Measurements from ENCODE around the gene THOC7.

THOC7 gene

DNA sequence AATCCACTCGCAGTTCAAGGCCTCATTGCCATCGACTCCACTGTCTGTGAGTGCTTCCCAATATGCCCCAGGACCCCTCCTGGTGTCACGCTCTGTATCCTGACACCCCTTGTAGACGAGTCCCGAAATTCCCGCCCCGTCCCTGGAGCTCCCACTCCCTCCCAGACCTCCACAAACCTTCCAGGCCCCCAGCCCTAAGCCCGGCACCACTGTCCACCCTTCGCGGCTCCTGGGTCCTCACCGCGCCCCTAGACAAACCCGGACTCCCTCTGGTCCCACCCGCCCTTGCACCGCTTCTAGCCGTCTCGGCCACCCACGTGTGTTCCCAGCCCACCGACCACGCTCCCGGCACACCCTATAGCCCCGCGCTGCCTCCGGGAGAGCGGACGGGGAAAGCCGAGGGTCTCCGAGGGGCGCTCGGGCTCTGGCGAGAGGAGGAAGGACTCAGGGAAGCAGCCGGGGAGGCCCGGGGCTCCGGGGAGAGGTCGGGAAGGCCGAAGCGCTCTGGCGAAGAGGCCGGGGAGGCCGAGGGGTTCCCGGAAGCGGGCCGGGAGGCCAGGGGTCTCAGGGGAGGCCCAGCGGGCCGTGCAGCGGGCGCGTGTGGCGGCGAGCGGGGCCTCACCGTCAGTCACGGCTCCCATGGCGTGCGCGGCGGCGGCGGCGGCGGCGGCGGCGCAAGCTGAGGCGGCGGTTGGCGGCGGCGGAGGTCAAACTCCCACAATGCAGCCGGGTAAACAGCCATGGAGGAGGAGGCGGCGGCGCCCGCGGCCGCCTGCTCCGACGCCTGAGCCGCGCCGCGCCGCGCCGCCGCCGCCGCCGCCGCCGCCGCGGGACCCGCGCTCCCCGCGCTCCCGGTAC is at the start of gene THOC7, which contains the start of gene ATXN7:
THOC7 (minus strand) TSS at position 656 of the 858 bp plus-strand sequence; CDS start at position 641, 15 bp downstream.
ATXN7 (plus strand) TSS at position 718 of the 858 bp plus-strand sequence. CDS start 48,732 bp downstream, outside the sequence.
- DNase-seq (ENCODE audit: low read depth in 2 of 3, low spot score in 1 of 3) = peak; percentile 38 to 59 (median 42)

DNA sequence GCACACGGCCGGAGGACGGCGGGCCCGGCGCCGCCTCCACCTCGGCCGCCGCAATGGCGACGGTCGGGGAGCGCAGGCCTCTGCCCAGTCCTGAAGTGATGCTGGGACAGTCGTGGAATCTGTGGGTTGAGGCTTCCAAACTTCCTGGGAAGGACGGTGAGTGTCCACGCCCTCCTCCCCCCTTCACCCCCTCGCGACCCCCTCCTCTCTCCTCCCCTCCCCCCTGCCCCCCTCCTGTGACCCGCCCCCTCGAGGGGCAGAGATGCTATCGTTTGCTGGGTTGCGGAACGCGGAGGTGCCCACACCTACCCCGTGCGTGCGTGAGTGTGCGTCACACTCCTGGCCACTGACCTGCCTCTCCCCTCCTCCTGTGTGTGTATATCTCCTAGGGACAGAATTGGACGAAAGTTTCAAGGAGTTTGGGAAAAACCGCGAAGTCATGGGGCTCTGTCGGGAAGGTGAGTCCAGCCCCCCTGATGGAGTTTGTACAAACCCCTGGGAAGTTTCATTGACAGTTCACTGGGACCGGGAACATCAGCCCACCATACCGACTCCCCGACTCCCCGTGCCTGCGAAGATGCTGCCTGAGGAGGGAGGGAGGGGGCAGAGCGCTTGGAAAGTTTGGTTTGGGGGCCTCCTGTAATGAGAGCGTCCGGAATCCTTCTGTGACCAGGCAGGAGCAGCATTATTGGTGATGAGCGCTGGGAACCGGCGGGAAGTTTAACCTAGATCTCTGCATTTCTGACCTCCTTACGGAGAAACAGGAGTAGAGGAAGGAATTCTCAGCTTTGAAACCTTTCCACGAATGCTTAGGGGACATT is 49.4 kb upstream of the THOC7 start:
- DNase-seq (ENCODE audit: low read depth in 2 of 3, low spot score in 1 of 3) = peak; percentile 17 to 41 (median 18)

DNA sequence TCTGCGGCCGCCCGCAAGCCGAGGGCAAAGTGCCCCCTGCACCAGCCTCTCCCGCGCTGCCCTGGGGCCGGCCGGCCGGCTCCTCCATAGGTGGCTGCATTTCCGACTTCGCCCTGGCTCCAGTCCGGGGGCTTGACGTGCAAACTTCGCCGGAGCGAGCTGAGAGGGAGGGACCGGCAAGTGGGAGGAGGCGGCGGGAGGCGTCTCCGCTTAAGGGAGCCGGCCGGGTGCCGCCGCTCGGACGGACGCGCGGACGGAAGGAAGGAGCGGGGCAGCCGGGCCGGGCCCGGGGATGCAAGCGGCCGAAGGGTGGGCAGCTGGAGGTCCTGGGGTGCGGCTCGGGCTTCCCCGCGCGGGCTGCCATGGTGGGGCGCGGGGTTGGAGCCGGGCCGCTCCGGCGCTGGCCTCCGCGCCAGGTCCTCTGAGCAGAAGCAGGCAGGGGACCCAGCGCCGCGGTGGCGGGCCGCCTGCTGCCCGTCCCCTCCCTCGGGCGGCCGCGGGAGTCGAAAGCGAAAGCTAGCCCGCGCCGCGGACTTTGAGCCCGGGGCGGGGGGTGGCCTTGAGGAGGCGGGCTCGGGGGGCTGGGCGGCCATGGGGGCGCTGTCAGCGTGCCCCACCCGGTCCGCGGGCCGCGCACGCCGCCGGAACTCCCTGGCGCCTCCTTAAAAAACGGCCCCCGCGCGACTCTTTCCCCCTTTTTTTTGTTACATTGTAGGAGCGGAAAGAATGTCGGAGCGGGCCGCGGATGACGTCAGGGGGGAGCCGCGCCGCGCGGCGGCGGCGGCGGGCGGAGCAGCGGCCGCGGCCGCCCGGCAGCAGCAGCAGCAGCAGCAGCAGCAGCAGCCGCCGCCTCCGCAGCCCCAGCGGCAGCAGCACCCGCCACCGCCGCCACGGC is 48.5 kb upstream of the THOC7 start, which contains the start of gene SCAANT1:
SCAANT1 (minus strand) TSS at position 511 of the 895 bp plus-strand sequence.
- DNase-seq (ENCODE audit: low read depth in 2 of 3, low spot score in 1 of 3) = peak; percentile 54 to 72 (median 56)

DNA sequence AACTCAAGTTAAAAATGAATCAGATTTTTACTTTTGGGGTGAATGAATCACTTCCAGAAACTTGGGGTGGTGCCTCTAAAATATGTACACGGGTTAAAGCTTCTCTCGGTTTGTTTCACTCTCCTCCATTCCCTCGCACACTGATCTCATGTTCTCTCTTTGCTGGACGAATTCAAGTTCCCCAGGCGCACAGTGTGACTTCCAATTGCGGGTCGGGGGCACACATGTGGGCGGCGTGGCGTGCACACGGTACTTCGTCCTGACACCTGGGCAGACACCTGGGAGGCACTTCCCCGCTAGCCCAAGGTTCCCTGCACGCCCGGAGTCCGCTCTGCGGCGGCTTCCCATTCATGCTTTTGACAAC is 47.9 kb upstream of the THOC7 start:
- DNase-seq (ENCODE audit: low read depth in 2 of 3, low spot score in 1 of 3) = peak in 2 of 3 donors; percentile 12 to 22

DNA sequence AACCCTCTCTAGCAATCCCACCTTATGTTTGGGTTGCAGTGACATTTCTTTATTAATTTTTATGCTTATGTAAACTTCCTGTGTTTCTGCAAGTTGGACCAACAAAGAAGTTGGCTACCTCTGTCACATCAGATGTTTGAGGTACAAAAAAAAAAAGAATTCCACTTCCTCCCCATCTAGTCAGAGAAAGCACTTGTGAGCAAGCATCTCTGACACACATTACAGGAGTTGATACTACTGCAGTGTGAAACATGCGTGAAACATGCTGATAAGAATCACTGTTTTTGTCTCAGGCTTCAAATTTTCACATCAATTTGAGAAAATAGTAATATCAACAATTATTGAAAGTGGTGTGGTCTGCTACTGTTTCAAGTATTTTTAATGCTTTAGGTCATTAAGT is 47.3 kb upstream of the THOC7 start:
- DNase-seq (ENCODE audit: low read depth in 2 of 3, low spot score in 1 of 3) = no peak

DNA sequence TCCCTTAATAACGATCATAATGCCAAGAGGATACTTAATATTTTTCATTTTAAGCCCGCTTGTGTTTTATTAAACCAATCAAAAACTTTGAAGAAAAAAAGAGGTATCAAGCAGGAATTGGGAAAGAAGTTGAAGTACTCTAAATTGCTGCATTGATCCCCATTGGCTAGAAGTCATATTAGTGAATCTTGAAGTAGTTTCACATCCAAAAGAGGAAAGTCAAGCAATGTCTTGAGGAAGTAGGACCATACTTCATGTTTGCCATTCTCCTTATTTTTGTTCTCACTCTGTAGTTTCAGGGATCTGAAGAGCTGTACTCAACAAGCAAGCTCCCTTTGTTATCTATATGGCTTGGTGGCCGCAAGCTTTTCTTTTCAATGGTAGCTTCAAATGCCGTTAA is 46.4 kb upstream of the THOC7 start:
- no peak for DNase-seq (ENCODE audit: low read depth in 2 of 3, low spot score in 1 of 3)

DNA sequence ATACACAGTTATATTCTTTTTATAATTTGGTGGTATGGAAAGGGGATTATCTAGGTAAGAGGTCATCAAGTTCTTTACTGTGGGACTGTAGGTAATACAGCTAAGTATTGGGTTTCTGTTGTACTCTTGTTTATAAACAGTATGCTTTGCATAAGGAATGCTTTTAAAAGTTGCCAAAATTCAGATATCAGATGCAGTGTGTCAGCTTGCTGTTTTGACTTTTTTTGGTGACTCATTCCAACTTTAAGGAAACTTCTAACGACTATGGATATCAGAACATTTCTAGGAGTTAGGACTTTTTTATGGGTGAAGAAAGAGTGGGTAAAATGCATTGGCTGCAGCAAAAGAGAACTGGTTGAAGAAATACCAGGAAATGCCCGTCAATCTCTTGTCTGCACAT is 45.8 kb upstream of the THOC7 start:
- no peak for DNase-seq (ENCODE audit: low read depth in 2 of 3, low spot score in 1 of 3)

DNA sequence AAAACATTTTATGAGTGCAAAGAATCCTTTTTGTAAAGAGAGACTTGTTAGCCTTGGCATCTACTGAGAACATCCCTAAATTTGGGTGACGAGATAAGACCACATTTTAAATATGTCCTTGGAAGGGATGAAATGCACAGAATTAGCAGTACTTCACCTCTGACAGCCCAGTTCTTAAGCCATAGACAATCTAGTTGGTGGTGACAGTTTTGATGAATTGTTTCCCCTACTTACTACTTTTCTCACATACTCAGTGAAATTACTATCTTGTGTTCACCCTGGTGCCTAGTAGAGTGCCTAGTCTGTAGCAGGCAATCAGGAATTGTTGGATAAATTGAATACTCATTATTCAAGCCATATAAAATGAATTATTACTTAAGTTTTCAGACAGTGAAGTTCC is 45.2 kb upstream of the THOC7 start:
- DNase-seq (ENCODE audit: low read depth in 2 of 3, low spot score in 1 of 3) = no peak

DNA sequence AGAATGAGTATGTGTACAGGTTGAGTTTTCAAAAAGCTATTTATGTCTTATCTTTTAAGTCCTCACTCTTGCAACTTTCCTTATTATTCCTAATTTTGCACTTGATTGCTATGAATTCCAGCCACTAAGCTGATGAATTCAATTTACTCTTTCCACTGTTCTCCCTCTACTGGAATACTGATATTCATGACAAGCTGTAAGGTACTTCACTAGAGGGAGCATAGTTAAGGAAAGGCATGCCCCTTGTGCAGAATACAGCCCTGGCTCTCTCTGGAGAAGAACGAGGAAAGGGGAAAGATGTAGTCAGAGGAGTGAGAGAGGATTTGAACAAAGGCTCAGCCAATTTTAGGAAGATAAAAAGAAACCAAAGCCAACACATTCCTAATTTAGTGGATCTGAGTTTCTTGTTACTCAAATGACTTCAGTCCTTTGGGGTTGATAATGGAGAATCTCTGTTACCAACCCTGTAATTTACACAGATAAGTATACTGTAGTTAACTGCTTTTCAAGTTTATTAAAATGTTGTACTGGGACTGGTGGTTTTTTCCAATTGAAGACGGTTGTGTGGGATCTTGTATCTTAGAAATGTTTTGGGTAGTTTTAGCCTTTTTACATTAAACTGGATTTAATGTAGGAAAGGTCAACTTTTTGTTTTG is 44.6 kb upstream of the THOC7 start:
- DNase-seq (ENCODE audit: low read depth in 2 of 3, low spot score in 1 of 3) = no peak

DNA sequence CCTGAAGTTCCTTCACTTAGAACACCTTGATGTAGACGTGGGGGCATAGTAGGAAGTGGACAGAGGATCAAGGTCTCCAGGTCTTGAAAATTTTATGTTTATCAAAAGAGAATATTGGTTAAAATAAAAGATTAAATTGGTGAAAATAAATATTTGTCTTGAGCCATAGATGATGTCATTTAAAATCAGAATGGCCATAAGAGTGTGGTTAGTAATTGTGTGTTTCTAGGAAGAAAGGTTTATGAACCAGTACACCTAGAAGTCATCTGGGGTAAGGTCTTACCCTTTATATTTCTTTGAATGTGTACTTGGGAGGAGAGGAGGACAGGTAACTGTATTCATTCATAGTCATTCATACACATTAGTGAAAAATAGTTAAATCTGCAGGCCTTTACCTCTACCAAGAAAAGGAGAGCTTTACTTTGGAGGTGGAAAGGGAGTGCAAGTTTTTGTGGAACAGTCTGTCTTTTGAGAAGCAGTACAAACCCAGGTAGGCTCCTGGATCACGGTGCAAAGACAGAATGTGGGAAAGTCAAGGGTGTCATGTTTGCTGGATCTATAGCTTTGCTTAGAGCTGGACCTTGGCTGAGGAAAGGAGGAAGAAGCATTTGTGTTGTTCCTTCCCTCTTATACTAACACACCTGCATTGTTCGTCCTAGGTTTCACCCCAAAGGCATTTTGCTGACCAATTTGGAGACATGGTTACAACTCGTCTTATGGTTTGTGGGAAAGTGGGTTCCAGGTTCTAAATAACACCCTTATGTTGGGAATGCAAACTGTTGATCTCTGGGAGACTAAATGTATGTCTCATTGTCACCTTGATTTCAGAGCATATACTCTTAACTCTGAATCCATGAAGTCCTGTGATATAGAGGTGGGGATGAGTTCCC is 42.4 kb upstream of the THOC7 start:
- DNase-seq (ENCODE audit: low read depth in 2 of 3, low spot score in 1 of 3) = no peak

DNA sequence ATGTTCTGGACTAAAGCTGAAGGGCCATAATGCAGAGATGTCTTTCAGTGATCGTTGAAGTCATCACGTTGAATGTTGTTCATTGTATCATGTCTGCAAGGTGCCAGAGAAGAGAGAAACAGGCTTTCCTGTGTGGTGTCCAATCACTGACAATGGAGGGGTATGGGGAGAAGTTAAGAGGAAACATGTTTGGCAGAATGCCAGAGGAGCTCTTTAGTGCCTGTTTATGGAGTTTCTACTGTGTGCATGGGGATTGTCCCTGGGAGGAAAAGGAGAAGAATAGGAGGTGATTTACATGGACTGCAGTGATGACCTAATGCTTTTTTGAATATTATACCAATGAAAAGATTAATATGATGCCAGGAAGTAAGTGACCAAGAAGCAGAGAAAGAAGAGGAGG is 36.9 kb upstream of the THOC7 start:
- no peak for DNase-seq (ENCODE audit: low read depth in 2 of 3, low spot score in 1 of 3)

DNA sequence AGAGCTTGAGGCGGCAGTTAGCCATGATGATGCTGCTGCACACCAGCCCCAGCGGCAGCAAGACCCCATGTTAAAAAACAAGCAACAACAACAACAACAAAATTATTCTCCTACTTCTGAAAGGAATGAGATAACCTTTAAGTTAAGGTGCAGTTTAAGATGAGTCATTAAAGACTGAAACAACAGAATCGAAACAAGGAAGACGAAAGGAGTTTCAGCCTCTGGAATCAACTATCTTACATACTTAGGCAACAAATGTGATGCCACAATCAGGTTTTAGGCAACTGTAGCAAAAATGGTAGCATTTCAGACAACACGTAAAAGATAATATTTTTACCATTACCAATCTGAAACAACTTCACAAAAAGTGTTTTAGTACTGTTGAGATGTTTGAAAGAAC is 36.4 kb upstream of the THOC7 start:
- no peak for DNase-seq (ENCODE audit: low read depth in 2 of 3, low spot score in 1 of 3)

DNA sequence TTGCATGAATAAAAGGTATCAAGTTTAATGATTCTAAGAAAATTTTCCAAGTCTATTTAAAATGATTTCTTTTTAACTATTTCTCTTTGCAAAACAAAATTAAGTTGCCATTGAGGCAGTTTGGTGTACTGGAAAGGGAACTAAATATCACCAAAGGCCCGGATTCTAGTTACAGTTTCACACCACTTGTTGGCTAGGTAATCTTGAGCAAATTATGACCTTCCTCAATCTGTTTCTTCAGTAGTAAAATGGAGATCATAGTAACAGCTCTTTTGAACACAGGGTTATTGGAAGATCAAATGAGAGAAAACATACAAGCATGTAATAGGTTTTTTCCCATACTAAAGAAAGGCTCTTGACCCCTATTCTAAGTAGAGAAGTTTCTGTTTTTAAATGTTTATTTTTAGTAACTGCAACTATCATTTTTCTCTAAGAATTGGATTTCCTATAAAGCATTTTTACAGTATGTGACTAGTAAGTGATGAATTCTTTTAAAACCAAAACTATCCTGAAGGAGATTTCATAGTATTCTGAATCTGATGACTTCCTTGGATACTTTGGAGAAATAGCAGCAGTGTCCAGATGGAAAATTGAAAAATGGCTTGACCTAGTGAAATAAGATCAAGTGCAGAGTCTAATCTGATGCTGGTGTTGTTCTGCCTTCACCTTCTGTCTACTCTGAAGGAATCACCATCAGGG is 32.9 kb upstream of the THOC7 start:
- DNase-seq (ENCODE audit: low read depth in 2 of 3, low spot score in 1 of 3) = no peak

DNA sequence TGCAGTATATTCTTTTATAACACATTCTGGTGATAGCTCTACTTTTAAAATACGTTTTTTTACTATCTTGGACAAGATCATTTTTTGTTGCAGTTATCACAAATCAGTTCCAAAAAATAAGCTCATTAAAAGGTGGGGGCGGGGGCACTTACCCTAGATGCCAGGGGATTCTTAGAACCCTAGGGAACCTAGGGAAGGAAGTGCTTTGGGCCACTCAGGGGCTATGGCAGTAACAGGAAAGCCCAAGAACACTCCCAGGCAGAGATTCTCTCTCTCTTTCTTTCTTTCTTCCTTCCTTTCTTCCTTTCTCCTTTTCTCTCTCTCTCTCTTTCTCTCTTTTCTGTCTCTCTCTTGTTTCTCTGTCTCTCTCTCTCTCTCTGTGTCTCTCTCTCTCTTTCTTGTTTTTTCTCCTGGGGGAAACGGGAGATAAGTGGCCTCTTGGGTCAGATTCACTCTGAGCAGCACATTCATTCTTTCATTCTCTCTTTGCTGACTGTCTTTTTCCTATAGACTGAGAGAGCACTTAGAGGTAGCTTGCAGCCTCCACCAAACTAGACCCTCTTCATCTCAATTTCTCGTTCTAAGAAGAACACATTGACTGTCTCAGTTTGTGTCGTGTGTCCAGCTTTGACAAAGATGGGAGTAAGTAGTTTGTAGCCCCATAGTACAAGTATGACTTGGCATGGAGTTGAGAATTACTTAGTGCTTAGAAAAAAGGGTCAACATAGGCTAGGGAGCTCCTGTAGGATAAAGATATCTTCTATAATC is 32.0 kb upstream of the THOC7 start:
- DNase-seq (ENCODE audit: low read depth in 2 of 3, low spot score in 1 of 3) = no peak

DNA sequence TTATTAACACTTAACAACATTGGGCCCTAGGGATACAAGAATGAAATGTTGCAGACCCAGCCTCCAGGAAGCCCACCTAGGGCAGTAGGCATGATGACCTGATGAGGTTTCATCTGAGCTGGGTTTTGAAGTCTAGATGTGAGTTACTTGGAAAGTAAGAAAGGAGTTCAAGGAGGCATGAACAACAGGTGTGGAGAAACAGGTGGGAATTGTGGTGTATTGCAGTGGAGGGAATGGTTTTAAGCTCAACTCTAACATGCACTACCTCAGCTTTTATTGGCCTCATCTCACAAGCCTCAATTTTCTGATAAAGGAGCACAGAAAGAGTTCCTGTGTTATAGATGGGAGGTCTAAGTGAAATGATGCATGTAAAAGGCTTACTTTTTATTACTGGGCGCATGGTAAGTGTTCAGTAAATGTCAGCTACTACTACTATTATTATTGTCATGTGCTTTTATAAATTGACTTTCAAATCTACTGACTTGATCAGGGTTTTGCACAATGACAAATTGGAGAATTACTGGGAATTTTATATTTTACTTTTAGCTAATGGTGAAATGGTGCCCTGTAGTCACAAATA is 29.3 kb upstream of the THOC7 start:
- no peak for DNase-seq (ENCODE audit: low read depth in 2 of 3, low spot score in 1 of 3)

DNA sequence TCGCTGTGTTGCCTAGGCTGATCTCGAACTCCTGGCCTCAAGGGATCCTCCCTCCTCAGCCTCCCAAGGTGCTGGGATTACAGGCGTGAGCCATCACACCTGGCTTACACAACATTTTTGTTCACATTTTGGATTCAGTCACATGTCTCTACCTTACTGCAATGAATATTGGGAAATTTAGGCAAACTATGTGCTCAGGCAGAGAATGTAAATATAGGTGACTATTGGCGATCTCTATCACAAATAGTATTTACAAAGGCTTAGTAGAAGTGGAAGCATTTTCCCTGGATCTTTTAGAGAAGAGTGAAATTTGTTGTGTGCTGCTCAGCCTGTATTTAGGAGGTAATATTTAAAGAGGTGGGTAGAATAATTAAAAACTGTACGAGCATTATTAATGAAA is 27.9 kb upstream of the THOC7 start:
- no peak for DNase-seq (ENCODE audit: low read depth in 2 of 3, low spot score in 1 of 3)

DNA sequence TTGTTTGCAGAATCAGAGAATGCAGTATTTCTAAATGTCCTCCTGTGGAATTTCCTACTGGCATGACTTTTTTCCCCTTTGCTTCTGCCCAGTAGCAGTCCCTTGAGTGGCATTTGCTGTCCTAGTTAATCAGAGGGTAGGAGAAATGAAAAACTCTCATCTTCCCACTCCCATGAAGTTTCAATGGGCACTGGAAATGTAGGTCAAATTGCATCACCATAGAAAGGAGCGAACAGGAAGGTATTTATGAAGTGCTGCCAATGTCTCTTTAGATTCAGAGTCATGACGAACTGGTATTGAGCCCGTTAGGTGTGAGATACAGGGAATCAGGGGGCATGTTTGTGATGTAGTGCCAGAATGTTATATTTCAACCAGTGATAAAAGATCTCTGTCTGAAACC is 23.3 kb upstream of the THOC7 start:
- DNase-seq (ENCODE audit: low read depth in 2 of 3, low spot score in 1 of 3) = no peak

DNA sequence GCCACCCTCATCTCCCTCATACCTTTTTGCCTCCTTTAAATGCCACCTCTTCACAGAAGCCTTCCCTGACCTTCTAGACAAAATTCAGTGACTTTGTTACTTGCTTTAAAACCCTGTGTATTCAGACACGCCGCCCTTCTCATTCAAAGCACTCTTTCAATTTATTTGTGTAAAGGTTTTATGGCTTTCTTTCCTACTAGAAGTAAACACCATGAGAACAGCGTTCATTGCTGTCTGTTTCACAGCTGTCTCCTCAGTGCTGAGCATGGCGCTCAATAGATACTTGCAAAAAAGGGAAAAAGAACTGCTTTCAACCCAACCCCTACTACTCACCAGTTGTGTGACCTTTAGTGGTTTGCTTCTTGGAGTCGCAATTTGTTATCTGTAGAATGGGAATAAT is 17.0 kb upstream of the THOC7 start:
- DNase-seq (ENCODE audit: low read depth in 2 of 3, low spot score in 1 of 3) = no peak
